Muscle layer of colon (tissue), 2 donors: ENCODE results near the gene CFAP221.
"Not testable (repeated sequence)": the region's sequence is repeated elsewhere in the genome, so short reads cannot be mapped to it uniquely, and the experiment has no call there.

Experiments
- H3K27ac ChIP-seq: one replicate; pipeline ENCODE4 v1.7.0; 2013; ENCODE audit warnings: low read depth, mild to moderate bottlenecking, low read length, moderate library complexity
- H3K27me3 ChIP-seq, 2 donors: one replicate each; pipeline ENCODE4 v1.7.0; 2013; ENCODE audit warnings: low read length in 2 of 2, mild to moderate bottlenecking in 2 of 2; ENCODE audit not compliant: insufficient read depth in 2 of 2, control insufficient read depth in 1 of 2
- H3K36me3 ChIP-seq: one replicate; pipeline ENCODE4 v1.7.0; 2013; ENCODE audit warnings: mild to moderate bottlenecking, low read length; ENCODE audit not compliant: insufficient read depth
- H3K4me1 ChIP-seq: one replicate; pipeline ENCODE4 v1.7.0; 2013; ENCODE audit warnings: mild to moderate bottlenecking, low read length; ENCODE audit not compliant: insufficient read depth
- H3K4me3 ChIP-seq, 2 donors: one replicate each; pipeline ENCODE4 v1.7.0; 2013; ENCODE audit warnings: low read length in 2 of 2, low read depth in 1 of 2, mild to moderate bottlenecking in 1 of 2, moderate library complexity in 1 of 2
- H3K9ac ChIP-seq: one replicate; pipeline ENCODE4 v1.7.0; 2013; ENCODE audit warnings: low read length
- H3K9me3 ChIP-seq: one replicate; pipeline ENCODE4 v1.7.0; 2013; ENCODE audit warnings: mild to moderate bottlenecking, low read length
- donor health status: abdominal sarcoma.
- donor health status: Adenocarcinoma of cecum.

The CFAP221 gene

GRCh38 chr2:119591523-119591922 lies 47.3 kb downstream of the CFAP221 start:
- Histone ChIP-seq H3K9ac (no peak overlapping the region), H3K27me3 (no peaks in the 10 kb centered on the region), H3K4me1 (peaks cover 7% of the 10 kb centered on the region), H3K27ac (no peak overlapping the region), H3K4me3 (no peak overlapping the region), H3K9me3 (no peaks in the 10 kb centered on the region), H3K36me3 (no peaks in the 10 kb centered on the region)

DNA sequence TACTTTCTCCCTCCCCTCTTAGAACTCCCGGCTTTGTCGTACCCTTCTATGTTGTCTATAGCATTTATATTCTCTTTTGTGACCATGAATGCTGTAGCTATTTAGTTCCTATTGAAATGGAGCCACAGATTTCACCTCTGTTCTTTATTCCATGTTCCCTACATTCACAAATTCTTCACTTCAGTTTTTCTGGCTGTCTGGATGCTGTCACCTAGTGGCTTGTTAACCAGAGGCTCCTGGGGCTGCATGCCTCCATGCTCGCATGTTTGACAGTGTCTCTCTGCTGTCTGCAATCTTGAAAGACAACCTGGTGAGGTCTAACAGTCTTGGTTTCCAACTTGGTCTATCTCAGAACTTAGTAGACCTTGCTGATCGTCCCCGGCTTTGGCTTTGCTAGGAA lies 48.2 kb downstream of the CFAP221 start:
- Histone ChIP-seq H3K4me3 (no peak overlapping the region), H3K9me3 (no peaks in the 10 kb centered on the region), H3K27ac (no peak overlapping the region), H3K4me1 (peaks cover 12% of the 10 kb centered on the region), H3K27me3 (no peaks in the 10 kb centered on the region), H3K9ac (no peak overlapping the region), H3K36me3 (no peaks in the 10 kb centered on the region)

DNA sequence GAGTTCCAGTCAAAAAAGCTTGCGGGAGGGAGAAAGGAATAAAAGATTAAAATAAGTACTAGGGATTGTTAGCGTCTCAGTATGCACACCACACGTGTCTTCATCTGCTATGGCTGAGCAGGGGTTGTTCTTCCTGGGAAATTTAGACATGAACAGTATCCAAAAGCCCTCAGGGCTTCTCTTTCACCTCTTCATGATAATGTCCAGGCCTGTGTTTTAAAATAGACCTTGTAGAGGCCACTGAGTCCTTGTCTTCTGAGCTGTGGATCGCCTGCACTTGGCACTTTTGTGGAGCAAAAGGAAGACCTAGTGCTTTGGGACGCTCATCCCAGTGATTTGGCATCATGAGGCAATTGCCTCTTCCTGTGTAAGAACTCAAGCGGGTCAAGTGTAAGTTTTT lies 52.4 kb downstream of the CFAP221 start:
- no peak overlapping the region for H3K27ac ChIP-seq

DNA sequence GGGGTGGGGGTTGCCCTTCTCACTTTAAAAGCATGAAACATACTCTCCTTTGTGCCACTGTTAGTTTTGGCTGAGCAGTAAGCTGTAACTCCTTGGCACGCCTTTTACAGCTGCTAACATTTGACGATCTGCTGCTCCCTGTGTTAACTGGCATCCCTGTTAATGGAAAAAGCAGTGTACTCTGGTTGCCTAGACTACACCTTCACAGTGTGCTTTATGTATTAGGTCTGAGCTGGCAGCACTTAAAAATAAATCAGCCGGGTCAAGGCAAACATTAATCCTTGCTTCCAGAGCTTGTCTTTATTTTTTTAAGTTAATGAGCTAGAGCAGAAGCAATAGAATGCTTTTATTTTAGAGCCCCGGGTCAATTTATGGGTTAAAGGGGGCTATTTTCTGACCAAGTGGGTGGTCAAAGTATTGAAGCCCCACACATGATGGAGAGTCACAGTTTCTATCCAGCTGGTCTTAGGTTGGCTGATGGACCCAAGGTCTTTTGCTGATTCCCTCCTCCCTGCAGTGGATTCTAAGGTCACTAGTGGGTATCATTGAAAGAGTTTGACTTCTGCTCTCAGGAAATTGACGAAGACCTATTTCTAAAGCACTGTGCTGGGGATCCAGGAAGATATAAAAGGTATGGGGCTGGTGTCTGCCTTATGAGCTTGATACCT lies 54.5 kb downstream of the CFAP221 start:
- Histone ChIP-seq H3K9me3 (no peaks in the 10 kb centered on the region), H3K27ac (no peak overlapping the region), H3K36me3 (no peaks in the 10 kb centered on the region), H3K4me1 (peaks cover 33% of the 10 kb centered on the region), H3K27me3 (no peaks in the 10 kb centered on the region), H3K4me3 (no peak overlapping the region), H3K9ac (no peak overlapping the region)

More for the DNA sequence above, 52.4 kb downstream of the CFAP221 start:
- H3K27me3 ChIP-seq = no peaks in the 10 kb centered on the region
- peaks cover 33% of the 10 kb centered on the region for H3K4me1 ChIP-seq
- no peak overlapping the region for H3K4me3 ChIP-seq
- no peak overlapping the region for H3K9ac ChIP-seq
- H3K9me3 ChIP-seq = no peaks in the 10 kb centered on the region
- H3K36me3 ChIP-seq = no peaks in the 10 kb centered on the region

GRCh38 chr2:119599384-119599783 lies 55.1 kb downstream of the CFAP221 start:
- H3K4me1 ChIP-seq = peaks cover 33% of the 10 kb centered on the region
- H3K4me3 ChIP-seq = no peak overlapping the region
- no peak overlapping the region for H3K9ac ChIP-seq
- no peak overlapping the region for H3K27ac ChIP-seq
- no peaks in the 10 kb centered on the region for H3K27me3 ChIP-seq
- H3K9me3 ChIP-seq = no peaks in the 10 kb centered on the region
- H3K36me3 ChIP-seq = no peaks in the 10 kb centered on the region

GRCh38 chr2:119605096-119605495 lies 60.8 kb downstream of the CFAP221 start:
- H3K27ac ChIP-seq = no peak overlapping the region
- no peak overlapping the region for H3K4me3 ChIP-seq
- no peak overlapping the region for H3K9ac ChIP-seq
- no peaks in the 10 kb centered on the region for H3K4me1 ChIP-seq
- H3K36me3 ChIP-seq = no peaks in the 10 kb centered on the region
- H3K9me3 ChIP-seq = no peaks in the 10 kb centered on the region
- no peaks in the 10 kb centered on the region for H3K27me3 ChIP-seq

- Histone ChIP-seq H3K9ac (no peak overlapping the region), H3K4me1 (no peaks in the 10 kb centered on the region), H3K9me3 (no peaks in the 10 kb centered on the region), H3K36me3 (no peaks in the 10 kb centered on the region), H3K27ac (no peak overlapping the region), H3K4me3 (no peak overlapping the region), H3K27me3 (no peaks in the 10 kb centered on the region)
These were observed 62.4 kb downstream of the CFAP221 start for GRCh38 chr2:119606674-119607073.

GRCh38 chr2:119608553-119608952 lies 64.3 kb downstream of the CFAP221 start:
- H3K9ac ChIP-seq = no peak overlapping the region
- no peak overlapping the region for H3K4me3 ChIP-seq
- no peaks in the 10 kb centered on the region for H3K36me3 ChIP-seq
- H3K27ac ChIP-seq = no peak overlapping the region
- no peaks in the 10 kb centered on the region for H3K4me1 ChIP-seq
- H3K27me3 ChIP-seq = no peaks in the 10 kb centered on the region
- no peaks in the 10 kb centered on the region for H3K9me3 ChIP-seq

DNA sequence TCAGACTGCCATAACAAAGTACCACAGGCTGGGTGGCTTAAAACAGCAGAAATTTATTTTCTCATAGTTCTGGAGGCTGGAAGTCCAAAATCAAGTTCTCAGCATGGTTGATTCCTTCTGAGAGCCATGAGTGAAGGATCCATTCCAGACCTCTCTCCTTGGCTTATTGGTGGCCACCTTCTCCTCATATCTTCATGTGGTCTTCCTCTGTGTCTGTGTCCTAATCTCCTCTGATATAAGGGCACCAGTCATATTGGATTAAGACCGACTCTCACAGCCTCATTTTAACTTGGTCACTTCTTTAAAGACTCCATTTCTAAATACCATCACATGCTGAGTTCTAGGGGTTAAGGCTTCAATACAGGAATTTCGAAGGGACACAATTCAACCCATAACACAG lies 65.1 kb downstream of the CFAP221 start:
- Histone ChIP-seq H3K27me3 (no peaks in the 10 kb centered on the region), H3K4me1 (no peaks in the 10 kb centered on the region), H3K4me3 (no peak overlapping the region), H3K9ac (no peak overlapping the region), H3K36me3 (no peaks in the 10 kb centered on the region), H3K27ac (no peak overlapping the region), H3K9me3 (no peaks in the 10 kb centered on the region)

GRCh38 chr2:119614140-119614539 lies 69.9 kb downstream of the CFAP221 start:
- H3K9ac ChIP-seq, H3K4me1 ChIP-seq, H3K4me3 ChIP-seq, H3K36me3 ChIP-seq, H3K27ac ChIP-seq, H3K27me3 ChIP-seq, H3K9me3 ChIP-seq: not testable (repeated sequence)

- Histone ChIP-seq H3K36me3 (no peaks in the 10 kb centered on the region), H3K27ac (no peak overlapping the region), H3K9ac (no peak overlapping the region), H3K9me3 (no peaks in the 10 kb centered on the region), H3K4me1 (no peaks in the 10 kb centered on the region), H3K4me3 (no peak overlapping the region), H3K27me3 (no peaks in the 10 kb centered on the region)
These were observed 72.2 kb downstream of the CFAP221 start for GRCh38 chr2:119616421-119616820.

GRCh38 chr2:119617455-119617854 lies 73.2 kb downstream of the CFAP221 start:
- no peaks in the 10 kb centered on the region for H3K27me3 ChIP-seq
- H3K9ac ChIP-seq = no peak overlapping the region
- H3K36me3 ChIP-seq = no peaks in the 10 kb centered on the region
- no peak overlapping the region for H3K27ac ChIP-seq
- H3K9me3 ChIP-seq = no peaks in the 10 kb centered on the region
- H3K4me1 ChIP-seq = no peaks in the 10 kb centered on the region
- H3K4me3 ChIP-seq = no peak overlapping the region
